ENCODE data around the gene FAM229B.
"Not testable (repeated sequence)": the region's sequence is repeated elsewhere in the genome, so short reads cannot be mapped to it uniquely, and the experiment has no call there.

Gene FAM229B

GRCh38 chr6:112087136-112087911, at the start of gene FAM229B, which contains the start of gene TUBE1:
TSS of gene FAM229B (plus strand) at chr6:112087591. CDS start at chr6:112099284, 11,693 bp downstream.
TSS of gene TUBE1 (minus strand) at chr6:112087482. CDS start at chr6:112087434, 48 bp downstream.
- DNase-seq (ENCODE audit: low spot score) = peak; percentile 86

GRCh38 chr6:112037783-112038216, 49.6 kb upstream of the FAM229B start:
- no peak for DNase-seq (ENCODE audit: low spot score)

GRCh38 chr6:112038268-112038667, 49.1 kb upstream of the FAM229B start:
- DNase-seq (ENCODE audit: low spot score) = no peak

GRCh38 chr6:112038756-112039430, 48.5 kb upstream of the FAM229B start:
- DNase-seq (ENCODE audit: low spot score) = no peak

- no peak for DNase-seq (ENCODE audit: low spot score)
Observed at GRCh38 chr6:112039431-112039770, 48.0 kb upstream of the FAM229B start.

- DNase-seq (ENCODE audit: low spot score) = no peak
Observed at GRCh38 chr6:112040956-112041355, 46.4 kb upstream of the FAM229B start.

GRCh38 chr6:112041535-112041934, 45.9 kb upstream of the FAM229B start:
- DNase-seq (ENCODE audit: low spot score) = no peak

- DNase-seq (ENCODE audit: low spot score) = peak; percentile 79
Observed at GRCh38 chr6:112043032-112044007, 44.1 kb upstream of the FAM229B start.

- DNase-seq (ENCODE audit: low spot score) = no peak
Observed at GRCh38 chr6:112044196-112044595, 43.2 kb upstream of the FAM229B start.

GRCh38 chr6:112044856-112045255, 42.5 kb upstream of the FAM229B start:
- no peak for DNase-seq (ENCODE audit: low spot score)

GRCh38 chr6:112047523-112047922, 39.9 kb upstream of the FAM229B start:
- DNase-seq (ENCODE audit: low spot score) = not testable (repeated sequence)

- no peak for DNase-seq (ENCODE audit: low spot score)
Observed at GRCh38 chr6:112049026-112049799, 38.2 kb upstream of the FAM229B start.

- DNase-seq (ENCODE audit: low spot score) = no peak
Observed at GRCh38 chr6:112049996-112050395, 37.4 kb upstream of the FAM229B start.

GRCh38 chr6:112050429-112050828, 37.0 kb upstream of the FAM229B start:
- DNase-seq (ENCODE audit: low spot score) = no peak

GRCh38 chr6:112051251-112051740, 36.1 kb upstream of the FAM229B start:
- not testable (repeated sequence) for DNase-seq (ENCODE audit: low spot score)

GRCh38 chr6:112054001-112054400, 33.4 kb upstream of the FAM229B start, which contains the start of gene CCN6:
TSS of gene CCN6 (plus strand) at chr6:112054104. CDS start at chr6:112054358, 254 bp downstream.
- no peak for DNase-seq (ENCODE audit: low spot score)

GRCh38 chr6:112054555-112055190, 32.7 kb upstream of the FAM229B start:
- no peak for DNase-seq (ENCODE audit: low spot score)

GRCh38 chr6:112058243-112059032, 29.0 kb upstream of the FAM229B start:
- DNase-seq (ENCODE audit: low spot score) = no peak

- DNase-seq (ENCODE audit: low spot score) = no peak
Observed at GRCh38 chr6:112061605-112062004, 25.8 kb upstream of the FAM229B start.

GRCh38 chr6:112062966-112063365, 24.4 kb upstream of the FAM229B start:
- DNase-seq (ENCODE audit: low spot score) = no peak
